H1 (cell line): Measurements from ENCODE around the gene MFAP3L. TPM values are rescaled to one million over a fixed set of nuclear protein-coding genes. Genes with fewer than 3 reads are reported as not detected.

Source experiments
- CTCF ChIA-PET: fragments of 300-600 bp; sonication (Branson Sonifier 250); formaldehyde crosslinking; loops from one replicate; lab custom pipeline; 2021; ENCODE audit not compliant: partially characterized antibody; lab: Charles Lee
- POLR2A ChIA-PET: fragments of 300-600 bp; sonication (Branson Sonifier 250); formaldehyde crosslinking; loops from one replicate; lab custom pipeline; 2021; ENCODE audit warnings: inconsistent platforms; ENCODE audit not compliant: partially characterized antibody; lab: Charles Lee
- DNase-seq, 2 experiments: peaks; one replicate each; pipeline versions ENCODE4 v3.0.0 to v3.0.0-alpha.2; 2010 to 2022; ENCODE audit warnings: low spot score in 2 of 2, low read depth in 1 of 2, mixed read lengths in 1 of 2
- FAIRE-seq: peaks from 2 replicates; lab custom pipeline; 2011; peaks lifted over from hg19 to GRCh38; lab: Jason Lieb, UNC
- H2AFZ ChIP-seq: 2 replicates; pipeline ENCODE4 v1.8.1; 2012; ENCODE audit warnings: low read length, inconsistent platforms
- H2AK5ac ChIP-seq: 2 replicates; pipeline ENCODE4 v1.6.1; 2013; ENCODE audit warnings: low read depth, low read length
- H2BK120ac ChIP-seq: replicated peaks from 2 replicates; pipeline ENCODE3; 2013; ENCODE audit warnings: low read depth, low read length, inconsistent platforms
- H2BK12ac ChIP-seq: 2 replicates; pipeline ENCODE4 v1.6.1; 2013; ENCODE audit warnings: low read depth, low read length
- H2BK15ac ChIP-seq: 2 replicates; pipeline ENCODE4 v1.6.1; 2013; ENCODE audit warnings: low read length
- H2BK20ac ChIP-seq: 2 replicates; pipeline ENCODE4 v1.6.1; 2013; ENCODE audit warnings: low read length
- H2BK5ac ChIP-seq: 2 replicates; pipeline ENCODE4 v1.6.1; 2013; ENCODE audit warnings: low read depth, low read length
- H3K14ac ChIP-seq: 2 replicates; pipeline ENCODE4 v1.6.1; 2013; ENCODE audit warnings: inconsistent platforms; ENCODE audit not compliant: insufficient read length
- H3K18ac ChIP-seq: 2 replicates; pipeline ENCODE4 v1.6.1; 2013; ENCODE audit warnings: low read length; ENCODE audit errors: extremely low read depth
- H3K23ac ChIP-seq: 2 replicates; pipeline ENCODE4 v1.6.1; 2013; ENCODE audit warnings: inconsistent platforms; ENCODE audit not compliant: insufficient read length
- H3K23me2 ChIP-seq: 2 replicates; pipeline ENCODE4 v1.6.1; 2013; ENCODE audit warnings: low read depth, low read length
- H3K27ac ChIP-seq: 2 replicates; pipeline ENCODE4 v1.6.1; 2011; ENCODE audit warnings: low read depth, low read length, inconsistent platforms
- H3K27me3 ChIP-seq, 4 experiments: replicated peaks in 1 of 4; 1 replicate in 1 of 4; 2 replicates in 3 of 4; pipeline versions ENCODE4 v1.6.1 to v1.8.1; 2011 to 2013; ENCODE audit warnings: low read length in 3 of 4, mild to moderate bottlenecking in 3 of 4, inconsistent platforms in 2 of 4, mixed read lengths in 2 of 4, moderate library complexity in 1 of 4; ENCODE audit not compliant: control insufficient read depth in 3 of 4, insufficient read depth in 3 of 4; ENCODE audit errors: extremely low read depth in 1 of 4
- H3K36me3 ChIP-seq, 4 experiments: 2 replicates each; pipeline versions ENCODE4 v1.6.1 to v1.8.1; 2011 to 2013; ENCODE audit warnings: mild to moderate bottlenecking in 4 of 4, low read length in 3 of 4, moderate library complexity in 2 of 4, control low read depth in 1 of 4, inconsistent platforms in 1 of 4; ENCODE audit not compliant: insufficient read depth in 4 of 4, control insufficient read depth in 2 of 4
- H3K4ac ChIP-seq: replicated peaks from 2 replicates; pipeline ENCODE3; 2013; ENCODE audit warnings: low read length, low read depth, mixed read lengths, inconsistent platforms; ENCODE audit not compliant: insufficient read length
- H3K4me1 ChIP-seq, 4 experiments: replicated peaks in 1 of 4; 1 replicate in 1 of 4; 2 replicates in 3 of 4; pipeline versions ENCODE4 v1.6.1 to v1.8.1; 2011 to 2013; ENCODE audit warnings: low read length in 3 of 4, inconsistent platforms in 2 of 4, mixed read lengths in 1 of 4; ENCODE audit not compliant: insufficient read depth in 4 of 4, control insufficient read depth in 3 of 4
- H3K4me2 ChIP-seq, 2 experiments: 2 replicates each; pipeline versions ENCODE4 v1.6.1 to v1.8.1; 2011 to 2013; ENCODE audit warnings: low read depth in 2 of 2, low read length in 2 of 2, control low read depth in 1 of 2, inconsistent platforms in 1 of 2, mild to moderate bottlenecking in 1 of 2; ENCODE audit not compliant: insufficient read depth in 1 of 2
- H3K4me3 ChIP-seq, 4 experiments: fragments of 200-600, 300-600 bp in 1 of 4; sonication (generic), shearing (Covaris generic), sonication (Bioruptor Twin) in 1 of 4; 2 replicates each; pipeline versions ENCODE4 v1.5.1 to v1.8.1; 2011 to 2016; ENCODE audit warnings: low read length in 4 of 4, low read depth in 3 of 4, control low read depth in 2 of 4, inconsistent platforms in 2 of 4, mild to moderate bottlenecking in 2 of 4, mixed read lengths in 1 of 4, moderate library complexity in 1 of 4; ENCODE audit not compliant: insufficient read depth in 2 of 4; ENCODE audit errors: extremely low read depth in 1 of 4
- H3K56ac ChIP-seq: replicated peaks from 2 replicates; pipeline ENCODE3; 2013; ENCODE audit warnings: low read depth, mild to moderate bottlenecking, mixed read lengths, low read length, inconsistent platforms; ENCODE audit not compliant: insufficient read length
- H3K79me1 ChIP-seq: 2 replicates; pipeline ENCODE4 v1.6.1; 2013; ENCODE audit warnings: low read depth, low read length, control low read depth
- H3K79me2 ChIP-seq, 2 experiments: 2 replicates each; pipeline versions ENCODE4 v1.6.1 to v1.8.1; 2012 to 2013; ENCODE audit warnings: low read length in 2 of 2, mild to moderate bottlenecking in 2 of 2, inconsistent platforms in 1 of 2; ENCODE audit not compliant: insufficient read depth in 2 of 2, control insufficient read depth in 1 of 2
- H3K9ac ChIP-seq, 4 experiments: replicated peaks in 1 of 4; 1 replicate in 1 of 4; 2 replicates in 3 of 4; pipeline versions ENCODE4 v1.6.1 to v1.8.1; 2011 to 2013; ENCODE audit warnings: low read depth in 3 of 4, low read length in 3 of 4, control low read depth in 2 of 4, mild to moderate bottlenecking in 2 of 4, moderate library complexity in 2 of 4, inconsistent platforms in 1 of 4; ENCODE audit errors: extremely low read depth in 1 of 4
- H3K9me3 ChIP-seq, 2 experiments: 2 replicates each; pipeline versions ENCODE4 v1.6.1 to v1.8.1; 2012 to 2013; ENCODE audit warnings: mild to moderate bottlenecking in 2 of 2, moderate library complexity in 2 of 2, control low read depth in 1 of 2, inconsistent platforms in 1 of 2, low read depth in 1 of 2, low read length in 1 of 2, mixed read lengths in 1 of 2; ENCODE audit not compliant: insufficient read depth in 2 of 2
- H4K20me1 ChIP-seq, 2 experiments: replicated peaks in 1 of 2; 2 replicates each; pipeline versions ENCODE3 to v1.8.1; 2011 to 2013; ENCODE audit warnings: inconsistent platforms in 2 of 2, low read length in 2 of 2, mild to moderate bottlenecking in 1 of 2; ENCODE audit not compliant: insufficient read depth in 2 of 2, control insufficient read depth in 1 of 2
- H4K5ac ChIP-seq: 2 replicates; pipeline ENCODE4 v1.6.1; 2013; ENCODE audit warnings: low read length, low read depth, mixed read lengths, inconsistent platforms; ENCODE audit not compliant: insufficient read length
- H4K8ac ChIP-seq: 2 replicates; pipeline ENCODE4 v1.8.0; 2013; ENCODE audit warnings: mild to moderate bottlenecking, moderate library complexity, low read length, inconsistent platforms; ENCODE audit not compliant: insufficient read depth; ENCODE audit errors: extremely low read depth
- H4K91ac ChIP-seq: replicated peaks from 2 replicates; pipeline ENCODE3; 2013; ENCODE audit warnings: low read length, mixed read lengths, inconsistent platforms; ENCODE audit not compliant: insufficient read length
- BRCA1 ChIP-seq: IDR thresholded peaks from 2 replicates; pipeline ENCODE4 v1.6.1; 2012; ENCODE audit warnings: low read depth, low read length, improper control_type of control experiment
- E2F6 ChIP-seq: IDR thresholded peaks from 2 replicates; pipeline ENCODE4 v1.6.1; 2012; ENCODE audit warnings: inconsistent platforms
- GTF2F1 ChIP-seq: IDR thresholded peaks from 2 replicates; pipeline ENCODE4 v1.6.1; 2012; ENCODE audit warnings: low read depth, low read length, improper control_type of control experiment, borderline replicate concordance
- HDAC6 ChIP-seq: IDR thresholded peaks from one replicate; pipeline ENCODE4 v1.7.1; 2012; ENCODE audit warnings: low read depth, mild to moderate bottlenecking, inconsistent platforms, low read length, moderate library complexity
- KDM4A ChIP-seq: IDR thresholded peaks from one replicate; pipeline ENCODE4 v1.7.1; 2012; ENCODE audit warnings: low read depth, mild to moderate bottlenecking, moderate library complexity, low read length, inconsistent platforms; ENCODE audit not compliant: severe bottlenecking
- MAFK ChIP-seq: IDR thresholded peaks from 2 replicates; pipeline ENCODE4 v1.6.1; 2012; ENCODE audit warnings: low read depth, mild to moderate bottlenecking, improper control_type of control experiment, low read length
- PHF8 ChIP-seq: fragments of 200-600 bp; sonication (generic); conservative IDR thresholded peaks from 2 replicates; pipeline ENCODE4 v1.7.1; 2012; ENCODE audit warnings: low read depth, mild to moderate bottlenecking, inconsistent platforms, low read length, moderate library complexity
- RNF2 ChIP-seq: fragments of 200-900, 300-1000 bp; sonication (generic); IDR thresholded peaks from 2 replicates; pipeline ENCODE4 v1.7.1; 2016; ENCODE audit warnings: borderline replicate concordance, low read depth, mild to moderate bottlenecking, antibody characterized with exemption, low read length; ENCODE audit not compliant: poor library complexity, severe bottlenecking; ENCODE audit errors: missing control alignments
- SIN3A ChIP-seq, 2 experiments: IDR thresholded peaks in 1 of 2; conservative IDR thresholded peaks in 1 of 2; 2 replicates each; pipeline ENCODE4 v1.6.1; 2011 to 2012; ENCODE audit warnings: low read length in 2 of 2, improper control_type of control experiment in 1 of 2, low read depth in 1 of 2, mild to moderate bottlenecking in 1 of 2
- SUZ12 ChIP-seq: fragments of 200-600 bp; sonication (generic); IDR thresholded peaks from 2 replicates; pipeline ENCODE4 v1.6.1; 2012; ENCODE audit warnings: mild to moderate bottlenecking, inconsistent platforms, low read length, moderate library complexity, mixed read lengths
- TAF7 ChIP-seq: optimal IDR thresholded peaks from 2 replicates; pipeline ENCODE3; 2011; ENCODE audit warnings: low read depth, mild to moderate bottlenecking, inconsistent platforms, low read length, moderate library complexity, borderline replicate concordance
- WGBS, 2 experiments: shearing (Covaris generic) in 1 of 2; methylation state at CpG; one replicate each; pipeline versions ENCODE4 v1.1.6 to v1.1.7; 2013 to 2015; ENCODE audit warnings: low lambda C conversion rate in 2 of 2, mixed read lengths in 2 of 2, inconsistent platforms in 1 of 2, low coverage in 1 of 2, missing lambda C conversion rate in 1 of 2; ENCODE audit not compliant: insufficient replicate concordance in 2 of 2, insufficient coverage in 1 of 2, insufficient read length in 1 of 2; ENCODE audit errors: extremely low coverage in 1 of 2, missing lambda C conversion rate in 1 of 2; 5-methylcytosine and 5-hydroxymethylcytosine counted together
- polyA plus RNA-seq, 7 experiments: library from polyadenylated mRNA; depleted of rRNA in 3 of 7; stranded (reverse) in 5 of 7; unstranded in 2 of 7; fragments of >200 nt in 5 of 7; fragments of 200-250 nt in 2 of 7; gene quantifications; 1 replicate in 5 of 7; 2 replicates in 1 of 7; 4 replicates in 1 of 7; pipeline versions ENCODE4 v1.2.1 to v1.2.3, GENCODE V29; 2011 to 2013; ENCODE audit warnings: missing spikeins in 2 of 7, mixed read lengths in 2 of 7
- total RNA-seq: library from RNA; stranded (reverse); fragmentation: NEBNext Ultra II Directional; extraction: Animal tissue kit (Norgen Biotek cat#: 25700); gene quantifications from 2 replicates; pipeline ENCODE4 v1.2.1, GENCODE V29; 2021

The MFAP3L gene
- total and polyA plus RNA-seq, 2 of the 8 experiments (the other 6 are each of a cell fraction or from before 2014, with no cell fraction given) = 7.0 to 9.8 TPM

GRCh38 chr4:169952236-169953002 lies 73.8 kb downstream of the MFAP3L start:
- Histone ChIP-seq H3K9me3 (no peaks in the 10 kb centered on the region), H3K27me3 (no peaks in the 10 kb centered on the region), H3K14ac (no peak overlapping the region), H2BK120ac (no peak overlapping the region), H2BK15ac (no peak overlapping the region), H3K79me2 (no peaks in the 10 kb centered on the region), H3K4me2 (no peak overlapping the region), H4K20me1 (no peaks in the 10 kb centered on the region), H4K5ac (no peak overlapping the region), H2BK12ac (no peak overlapping the region), H2AFZ (no peak overlapping the region), H3K79me1 (no peaks in the 10 kb centered on the region), H3K9ac (no peak overlapping the region), H2AK5ac (no peak overlapping the region), H3K23ac (no peak overlapping the region), H3K36me3 (no peaks in the 10 kb centered on the region; a peak in 1 of 8 replicates), H4K8ac (no peak overlapping the region), H3K27ac (no peak overlapping the region), H3K56ac (no peak overlapping the region), H4K91ac (no peak overlapping the region), H3K23me2 (no peaks in the 10 kb centered on the region), H3K18ac (no peak overlapping the region), H2BK20ac (no peak overlapping the region), H3K4me1 (no peaks in the 10 kb centered on the region; a peak in 1 of 7 replicates), H3K4ac (no peak overlapping the region), H3K4me3 (no peak overlapping the region), H2BK5ac (no peak overlapping the region)
- DNase-seq (no peak), FAIRE-seq (no peak)
- ChIA-PET CTCF (no interaction called here), POLR2A (no interaction called here)
- 89% methylated on average over 4 of the region's 4 CpGs; no CpG with 5 or more reads in 1 of the 2 experiments for WGBS, 2 experiments
- no peak for TF ChIP-seq TAF7
- no peak for TF ChIP-seq KDM4A
- TF ChIP-seq E2F6 = no peak
- TF ChIP-seq SUZ12 = no peak
- no peak for TF ChIP-seq PHF8
- no peak for TF ChIP-seq BRCA1
- no peak for TF ChIP-seq MAFK
- TF ChIP-seq RNF2 = no peak
- no peak for TF ChIP-seq HDAC6
- TF ChIP-seq GTF2F1 = no peak
- TF ChIP-seq SIN3A (conservative IDR thresholded peaks at IDR 0.05 in 1 of 2, IDR thresholded peaks at IDR 0.05 in 1 of 2; ENCODE audit: low read depth in 1 of 2, low read length in 2 of 2) = no peak
